ENCODE data around the gene CHN2.
A peak's percentile ranks its signal among the peaks of the same experiment; 100 is the strongest.

CHN2 gene

DNA sequence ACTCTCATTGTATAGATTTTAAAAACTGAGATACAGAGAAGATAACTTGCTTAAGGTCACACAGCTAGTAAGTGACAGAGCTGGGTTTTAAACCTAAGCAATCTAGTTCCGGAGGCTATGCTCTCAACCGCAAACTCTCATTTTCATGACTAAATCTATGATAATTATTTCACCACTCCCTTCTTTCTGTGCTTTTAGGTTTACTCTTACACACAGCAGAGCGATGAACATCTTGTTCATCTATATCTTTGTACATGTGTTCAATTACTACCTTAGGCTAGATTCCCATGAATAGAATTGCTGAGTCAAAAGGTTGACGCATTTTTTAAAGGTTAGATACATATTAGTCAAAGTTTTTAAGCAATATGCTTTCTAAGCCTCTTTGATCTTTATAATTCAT lies 154.8 kb downstream of the CHN2 start:
- DNase-seq (ENCODE audit: extremely low spot score) = no peak
- TF ChIP-seq LEF1 (IDR thresholded peaks at IDR 0.05; ENCODE audit: borderline replicate concordance) (no peak), CTBP1 (IDR thresholded peaks at IDR 0.05; ENCODE audit: borderline replicate concordance) (no peak), FOXK2 (IDR thresholded peaks at IDR 0.05) (no peak), NFRKB (IDR thresholded peaks at IDR 0.05) (no peak), ELF4 (IDR thresholded peaks at IDR 0.05) (no peak), ARNT (IDR thresholded peaks at IDR 0.05) (no peak), FOXM1 (IDR thresholded peaks at IDR 0.05; ENCODE audit: borderline replicate concordance) (no peak), BHLHE40 (IDR thresholded peaks at IDR 0.05; ENCODE audit: borderline replicate concordance) (no peak), SUZ12 (IDR thresholded peaks at IDR 0.05) (no peak), L3MBTL2 (conservative IDR thresholded peaks at IDR 0.05) (no peak), ZNF384 (IDR thresholded peaks at IDR 0.05) (no peak), TARDBP (IDR thresholded peaks at IDR 0.05) (no peak), HDGF (IDR thresholded peaks at IDR 0.05; ENCODE audit: borderline replicate concordance) (no peak), FOXA1 (IDR thresholded peaks at IDR 0.05) (no peak)
- POLR2A ChIA-PET = no interaction called here
- CTCF ChIA-PET = no interaction called here

DNA sequence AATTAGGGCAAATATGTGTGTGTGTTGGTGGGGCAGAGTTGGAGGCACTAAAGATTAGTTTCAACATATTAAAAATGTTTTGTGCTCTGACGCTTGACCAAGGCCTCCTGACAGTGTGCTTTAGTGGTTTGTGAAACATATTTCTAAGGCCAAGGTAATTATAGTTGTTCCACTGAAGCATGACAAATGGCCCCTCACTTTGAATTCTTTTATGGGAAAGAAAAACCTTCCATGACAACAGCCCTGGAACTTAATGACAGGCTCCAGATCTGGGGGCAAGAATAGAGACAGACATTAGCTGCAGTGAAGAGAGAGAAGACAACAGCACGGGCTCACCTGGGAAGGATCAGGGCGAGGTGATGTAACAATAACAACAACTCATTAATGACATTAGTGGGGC lies 155.8 kb downstream of the CHN2 start:
- POLR2A ChIA-PET = no interaction called here
- DNase-seq (ENCODE audit: extremely low spot score) = no peak

DNA sequence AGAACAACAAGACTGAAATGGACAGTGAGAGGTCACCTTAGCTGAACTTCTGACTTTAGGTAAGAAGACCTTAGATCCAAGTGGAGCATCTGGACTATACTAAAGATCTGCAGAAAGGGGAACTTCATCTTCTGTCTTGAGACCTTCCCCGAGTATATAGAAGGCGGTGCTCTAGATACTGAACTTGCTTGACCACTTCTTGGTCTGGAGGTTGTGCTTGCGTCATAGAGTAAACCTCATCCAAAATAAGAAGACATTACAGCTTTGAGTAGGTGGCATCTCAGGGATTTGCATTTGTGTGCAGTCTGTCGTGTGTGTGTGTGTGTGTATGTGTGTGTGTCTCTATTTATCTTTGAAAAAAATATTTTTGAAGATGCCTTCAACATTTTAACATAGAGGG lies 157.5 kb downstream of the CHN2 start:
- ChIA-PET POLR2A (no interaction called here), CTCF (interaction anchor here (0.8 kb wide), 1 partner anchor 163 kb away, joined by 4 read pairs; no protein-coding TSS in a partner anchor)
- DNase-seq (ENCODE audit: extremely low spot score) = no peak
- no peak for TF ChIP-seq HDGF (IDR thresholded peaks at IDR 0.05; ENCODE audit: borderline replicate concordance)
- TF ChIP-seq L3MBTL2 (conservative IDR thresholded peaks at IDR 0.05) = no peak
- no peak for TF ChIP-seq ARNT (IDR thresholded peaks at IDR 0.05)
- no peak for TF ChIP-seq FOXM1 (IDR thresholded peaks at IDR 0.05; ENCODE audit: borderline replicate concordance)
- no peak for TF ChIP-seq ZNF384 (IDR thresholded peaks at IDR 0.05)
- no peak for TF ChIP-seq SP1 (IDR thresholded peaks at IDR 0.05)

More for the DNA sequence above, 155.8 kb downstream of the CHN2 start:
- TF ChIP-seq L3MBTL2 (conservative IDR thresholded peaks at IDR 0.05) = no peak
- TF ChIP-seq SP1 (IDR thresholded peaks at IDR 0.05) = no peak
- TF ChIP-seq, protein P1, sequence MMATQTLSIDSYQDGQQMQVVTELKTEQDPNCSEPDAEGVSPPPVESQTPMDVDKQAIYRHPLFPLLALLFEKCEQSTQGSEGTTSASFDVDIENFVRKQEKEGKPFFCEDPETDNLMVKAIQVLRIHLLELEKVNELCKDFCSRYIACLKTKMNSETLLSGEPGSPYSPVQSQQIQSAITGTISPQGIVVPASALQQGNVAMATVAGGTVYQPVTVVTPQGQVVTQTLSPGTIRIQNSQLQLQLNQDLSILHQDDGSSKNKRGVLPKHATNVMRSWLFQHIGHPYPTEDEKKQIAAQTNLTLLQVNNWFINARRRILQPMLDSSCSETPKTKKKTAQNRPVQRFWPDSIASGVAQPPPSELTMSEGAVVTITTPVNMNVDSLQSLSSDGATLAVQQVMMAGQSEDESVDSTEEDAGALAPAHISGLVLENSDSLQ (IDR thresholded peaks at IDR 0.05) = no peak
- TF ChIP-seq CTBP1 (IDR thresholded peaks at IDR 0.05; ENCODE audit: borderline replicate concordance) = no peak
- no peak for TF ChIP-seq ZNF384 (IDR thresholded peaks at IDR 0.05)
- TF ChIP-seq SUZ12 (IDR thresholded peaks at IDR 0.05) = no peak
- CTCF ChIA-PET = no interaction called here

- ChIA-PET CTCF (no interaction called here), POLR2A (no interaction called here)
- TF ChIP-seq BHLHE40 (IDR thresholded peaks at IDR 0.05; ENCODE audit: borderline replicate concordance) (no peak), TARDBP (IDR thresholded peaks at IDR 0.05) (no peak), FOXM1 (IDR thresholded peaks at IDR 0.05; ENCODE audit: borderline replicate concordance) (no peak), ARNT (IDR thresholded peaks at IDR 0.05) (no peak), FOXK2 (IDR thresholded peaks at IDR 0.05) (no peak), ELF4 (IDR thresholded peaks at IDR 0.05) (no peak), L3MBTL2 (conservative IDR thresholded peaks at IDR 0.05) (no peak), HDGF (IDR thresholded peaks at IDR 0.05; ENCODE audit: borderline replicate concordance) (no peak), ZNF384 (IDR thresholded peaks at IDR 0.05) (no peak), FOXA1 (IDR thresholded peaks at IDR 0.05) (no peak), CTBP1 (IDR thresholded peaks at IDR 0.05; ENCODE audit: borderline replicate concordance) (no peak), SUZ12 (IDR thresholded peaks at IDR 0.05) (no peak), NFRKB (IDR thresholded peaks at IDR 0.05) (no peak)
- no peak for DNase-seq (ENCODE audit: extremely low spot score)
Measured at GRCh38 chr7:29353810-29354209, 159.2 kb downstream of the CHN2 start.

DNA sequence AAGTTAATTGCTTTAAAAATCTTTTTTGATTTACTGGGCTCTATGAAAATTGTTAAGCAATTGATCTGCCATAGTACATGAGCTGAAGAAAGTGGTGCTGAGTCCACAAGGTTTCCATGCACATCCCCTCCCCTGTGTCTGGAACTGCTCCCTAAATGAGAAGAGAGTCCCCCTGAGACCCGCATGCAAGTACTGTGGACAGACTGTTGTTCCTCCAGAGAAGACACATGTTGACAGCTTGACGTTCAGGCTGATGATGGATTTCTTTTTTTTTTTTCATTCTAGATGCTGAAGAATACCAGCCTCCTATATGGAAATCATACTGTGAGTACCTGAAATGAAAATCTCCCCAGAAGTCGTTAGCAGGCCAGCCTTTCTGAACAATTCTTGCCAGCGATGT lies 159.8 kb downstream of the CHN2 start:
- POLR2A ChIA-PET = no interaction called here
- TF ChIP-seq, protein P1 (IDR thresholded peaks at IDR 0.05) = peak; percentile 8; the same call in 1 of the 2 replicates
- TF ChIP-seq ARNT (IDR thresholded peaks at IDR 0.05) = no peak
- DNase-seq (ENCODE audit: extremely low spot score) = no peak
- CTCF ChIA-PET = no interaction called here

- no peak for TF ChIP-seq ARNT (IDR thresholded peaks at IDR 0.05)
- no peak for TF ChIP-seq FOXM1 (IDR thresholded peaks at IDR 0.05; ENCODE audit: borderline replicate concordance)
- no peak for TF ChIP-seq SUZ12 (IDR thresholded peaks at IDR 0.05)
- CTCF ChIA-PET = no interaction called here
- POLR2A ChIA-PET = no interaction called here
- DNase-seq (ENCODE audit: extremely low spot score) = no peak
Measured at GRCh38 chr7:29355388-29355787, 160.8 kb downstream of the CHN2 start.

DNA sequence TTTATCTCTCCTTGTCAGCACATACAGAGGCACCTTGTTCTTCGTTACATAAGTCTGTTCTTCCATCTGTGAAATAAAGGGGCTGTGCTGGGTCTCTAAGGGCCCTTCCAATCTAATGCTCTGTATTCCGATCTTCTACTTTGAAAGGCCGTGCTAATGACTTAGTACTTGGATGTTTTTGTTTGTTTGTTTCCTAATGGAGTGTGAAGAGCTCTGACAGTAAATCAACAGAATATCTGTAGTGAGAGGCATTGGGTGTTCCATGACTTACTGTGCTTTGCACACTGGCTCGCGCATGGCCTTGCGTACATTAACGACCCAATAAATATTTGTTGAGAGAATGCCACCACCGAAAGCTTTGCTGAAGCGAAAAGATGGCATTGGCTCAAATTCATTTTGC lies 162.1 kb downstream of the CHN2 start:
- DNase-seq (ENCODE audit: extremely low spot score) = no peak
- ChIA-PET CTCF (interaction anchor here (0.9 kb wide), 1 partner anchor 167 kb away, joined by 3 read pairs; no protein-coding TSS in a partner anchor), POLR2A (no interaction called here)
- TF ChIP-seq CTBP1 (IDR thresholded peaks at IDR 0.05; ENCODE audit: borderline replicate concordance) (no peak), NFRKB (IDR thresholded peaks at IDR 0.05) (no peak), ARNT (IDR thresholded peaks at IDR 0.05) (no peak)

- TF ChIP-seq ARNT (IDR thresholded peaks at IDR 0.05) = no peak
- TF ChIP-seq SP1 (IDR thresholded peaks at IDR 0.05) = no peak
- TF ChIP-seq TARDBP (IDR thresholded peaks at IDR 0.05) = no peak
- TF ChIP-seq L3MBTL2 (conservative IDR thresholded peaks at IDR 0.05) = no peak
- no peak for TF ChIP-seq LEF1 (IDR thresholded peaks at IDR 0.05; ENCODE audit: borderline replicate concordance)
- no peak for TF ChIP-seq ZNF384 (IDR thresholded peaks at IDR 0.05)
- no peak for TF ChIP-seq NFRKB (IDR thresholded peaks at IDR 0.05)
- no peak for TF ChIP-seq FOXK2 (IDR thresholded peaks at IDR 0.05)
- no peak for TF ChIP-seq FOXM1 (IDR thresholded peaks at IDR 0.05; ENCODE audit: borderline replicate concordance)
- TF ChIP-seq, protein P1 (IDR thresholded peaks at IDR 0.05) = no peak
- TF ChIP-seq SUZ12 (IDR thresholded peaks at IDR 0.05) = no peak
- TF ChIP-seq BHLHE40 (IDR thresholded peaks at IDR 0.05; ENCODE audit: borderline replicate concordance) = no peak
- TF ChIP-seq ELF4 (IDR thresholded peaks at IDR 0.05) = no peak
- no peak for TF ChIP-seq HDGF (IDR thresholded peaks at IDR 0.05; ENCODE audit: borderline replicate concordance)
- TF ChIP-seq FOXA1 (IDR thresholded peaks at IDR 0.05) = no peak
- TF ChIP-seq CTBP1 (IDR thresholded peaks at IDR 0.05; ENCODE audit: borderline replicate concordance) = no peak
- DNase-seq (ENCODE audit: extremely low spot score) = no peak
- CTCF ChIA-PET = no interaction called here
- POLR2A ChIA-PET = no interaction called here
Measured at GRCh38 chr7:29359482-29360093, 165.0 kb downstream of the CHN2 start.
